ACC112 (cell line): ENCODE measurements around the gene GUCY2C.

Experiments used
- H2AFZ ChIP-seq: fragments of 200-600 bp; sonication (generic); one replicate; pipeline ENCODE4 v1.6.0; 2017; ENCODE audit warnings: antibody characterized with exemption, low read length; ENCODE audit not compliant: unreplicated experiment
- H3K27ac ChIP-seq: fragments of 200-600 bp; sonication (generic); 2 replicates; pipeline ENCODE4 v1.5.1; 2014; ENCODE audit warnings: low read depth, mild to moderate bottlenecking, antibody characterized with exemption, low read length, moderate library complexity
- H3K27me3 ChIP-seq: fragments of 200-600 bp; sonication (generic); 2 replicates; pipeline ENCODE4 v1.6.1; 2014; ENCODE audit warnings: mild to moderate bottlenecking, antibody characterized with exemption, low read length, moderate library complexity, mixed read lengths; ENCODE audit not compliant: insufficient read depth
- H3K36me3 ChIP-seq: fragments of 200-600 bp; sonication (generic); 2 replicates; pipeline ENCODE4 v1.6.1; 2016; ENCODE audit warnings: mild to moderate bottlenecking, antibody characterized with exemption, low read length, moderate library complexity, mixed read lengths; ENCODE audit not compliant: insufficient read depth
- H3K4me1 ChIP-seq: fragments of 200-600 bp; sonication (generic); one replicate; pipeline ENCODE4 v1.6.1; 2016; ENCODE audit warnings: low read length, mixed read lengths; ENCODE audit not compliant: insufficient read depth, unreplicated experiment, control insufficient read depth
- H3K4me3 ChIP-seq: fragments of 200-600 bp; sonication (generic); 2 replicates; pipeline ENCODE4 v1.5.1; 2014; ENCODE audit warnings: mild to moderate bottlenecking, low read depth, low read length
- H3K79me2 ChIP-seq: fragments of 200-600 bp; sonication (generic); one replicate; pipeline ENCODE4 v1.6.0; 2016; ENCODE audit warnings: low read length; ENCODE audit not compliant: control insufficient read depth, unreplicated experiment, insufficient read depth

GUCY2C gene

DNA sequence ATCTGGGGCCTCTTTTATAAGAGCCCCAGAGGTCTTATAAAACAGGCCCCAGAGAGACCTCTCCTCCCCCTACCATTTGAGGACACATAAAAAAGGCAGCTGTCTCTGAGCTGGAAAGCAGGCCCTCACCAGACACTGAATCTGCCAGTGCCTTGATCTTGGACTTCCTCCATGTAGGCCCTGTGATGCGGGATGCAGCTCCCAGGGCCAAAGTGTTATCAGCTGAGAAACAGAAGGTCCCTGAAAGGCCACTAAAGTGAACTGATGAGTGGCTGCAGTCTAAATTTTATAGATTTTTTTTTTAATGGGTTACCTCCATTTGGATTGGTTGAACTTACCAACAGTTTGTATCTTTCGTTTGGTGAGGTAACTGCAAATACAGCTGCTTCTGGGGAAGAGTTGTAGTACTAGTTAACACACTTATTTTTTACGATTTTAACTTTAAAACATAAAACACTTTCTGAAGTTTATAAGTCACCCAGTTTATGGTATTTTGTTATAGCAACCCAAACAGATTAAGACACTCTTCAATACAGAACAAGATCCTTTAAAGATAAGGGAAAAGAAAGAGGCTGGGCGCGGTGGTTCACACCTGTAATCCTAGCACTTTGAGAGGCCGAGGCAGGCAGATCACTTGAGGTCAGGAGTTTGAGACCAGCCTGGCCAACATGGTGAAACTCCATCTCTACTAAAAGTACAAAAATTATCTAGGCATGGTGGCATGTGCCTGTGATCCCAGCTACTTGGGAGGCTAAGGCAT is 5.6 kb upstream of the GUCY2C start:
- Histone ChIP-seq H2AFZ (no peak overlapping the region), H3K79me2 (no peaks in the 10 kb centered on the region), H3K36me3 (no peaks in the 10 kb centered on the region), H3K27me3 (no peaks in the 10 kb centered on the region), H3K27ac (no peak overlapping the region), H3K4me1 (no peaks in the 10 kb centered on the region), H3K4me3 (no peak overlapping the region)

DNA sequence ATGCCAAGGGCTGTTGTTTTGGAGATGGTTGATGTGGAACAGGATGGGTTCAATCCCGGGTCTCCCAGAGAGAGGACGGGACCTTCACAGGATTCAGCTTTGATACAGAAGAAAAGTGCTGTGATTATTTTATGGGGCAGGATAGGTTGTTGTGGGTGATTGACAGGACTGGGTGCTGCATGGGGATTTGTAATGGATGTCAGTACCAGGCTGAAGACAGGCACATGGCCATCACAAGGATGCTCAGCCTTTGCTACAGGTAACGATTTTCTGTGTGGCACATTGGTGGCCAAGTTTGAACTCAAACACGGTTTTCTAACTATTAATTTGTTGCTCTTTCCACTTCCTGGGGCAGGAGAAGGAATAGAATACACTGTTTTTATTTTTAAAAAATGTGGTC is 4.5 kb upstream of the GUCY2C start:
- Histone ChIP-seq H3K27me3 (no peaks in the 10 kb centered on the region), H3K27ac (no peak overlapping the region), H3K36me3 (no peaks in the 10 kb centered on the region), H3K4me1 (no peaks in the 10 kb centered on the region), H3K79me2 (no peaks in the 10 kb centered on the region), H2AFZ (no peak overlapping the region), H3K4me3 (no peak overlapping the region)

DNA sequence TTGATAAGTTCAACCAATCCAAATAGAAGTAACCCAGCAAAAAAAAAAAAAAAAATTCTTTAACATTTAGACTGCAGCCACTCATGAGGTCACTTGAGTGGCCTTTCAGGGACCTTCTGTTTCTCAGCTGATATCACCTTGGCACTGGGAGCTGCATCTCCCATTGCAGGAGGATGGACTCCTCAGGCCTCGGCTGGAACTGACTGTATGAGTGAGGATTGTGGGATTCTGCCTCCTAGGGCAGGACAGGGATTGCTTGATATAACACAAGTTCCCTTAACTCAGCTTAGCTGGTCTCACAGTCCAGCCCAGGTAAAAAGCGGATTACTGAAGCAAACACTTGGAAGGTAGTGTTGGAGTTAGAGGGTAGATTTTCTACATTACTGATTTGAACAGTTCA is 3.5 kb upstream of the GUCY2C start:
- Histone ChIP-seq H3K27ac (no peak overlapping the region), H3K36me3 (no peaks in the 10 kb centered on the region), H2AFZ (no peak overlapping the region)

DNA sequence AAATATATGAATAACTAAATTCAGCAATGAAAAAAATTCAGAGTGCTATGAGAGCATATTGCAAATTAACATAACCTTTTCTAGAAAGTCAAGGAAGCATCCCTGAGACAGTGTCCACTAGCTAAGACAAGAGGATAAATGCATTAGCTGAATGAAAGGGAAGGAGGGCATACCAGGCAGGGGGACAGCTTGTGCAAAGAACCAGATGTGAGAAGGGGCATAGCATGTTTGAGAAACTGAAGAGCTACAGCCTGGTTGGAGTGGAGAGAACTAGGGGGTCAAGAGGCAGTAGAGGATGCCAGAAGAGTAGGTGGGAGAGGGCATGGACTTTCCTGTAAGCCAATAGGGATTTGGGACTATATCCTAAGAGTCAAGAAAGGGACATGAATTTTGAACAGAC is 2.2 kb upstream of the GUCY2C start:
- H3K27me3 ChIP-seq = peaks cover 10% of the 10 kb centered on the region
- H3K27ac ChIP-seq = no peak overlapping the region
- no peaks in the 10 kb centered on the region for H3K4me1 ChIP-seq
- H2AFZ ChIP-seq = no peak overlapping the region
- H3K4me3 ChIP-seq = no peak overlapping the region
- no peaks in the 10 kb centered on the region for H3K36me3 ChIP-seq
- no peaks in the 10 kb centered on the region for H3K79me2 ChIP-seq

More for the DNA sequence above, 3.5 kb upstream of the GUCY2C start:
- no peaks in the 10 kb centered on the region for H3K79me2 ChIP-seq
- no peaks in the 10 kb centered on the region for H3K4me1 ChIP-seq
- H3K27me3 ChIP-seq = no peaks in the 10 kb centered on the region
- H3K4me3 ChIP-seq = no peak overlapping the region

DNA sequence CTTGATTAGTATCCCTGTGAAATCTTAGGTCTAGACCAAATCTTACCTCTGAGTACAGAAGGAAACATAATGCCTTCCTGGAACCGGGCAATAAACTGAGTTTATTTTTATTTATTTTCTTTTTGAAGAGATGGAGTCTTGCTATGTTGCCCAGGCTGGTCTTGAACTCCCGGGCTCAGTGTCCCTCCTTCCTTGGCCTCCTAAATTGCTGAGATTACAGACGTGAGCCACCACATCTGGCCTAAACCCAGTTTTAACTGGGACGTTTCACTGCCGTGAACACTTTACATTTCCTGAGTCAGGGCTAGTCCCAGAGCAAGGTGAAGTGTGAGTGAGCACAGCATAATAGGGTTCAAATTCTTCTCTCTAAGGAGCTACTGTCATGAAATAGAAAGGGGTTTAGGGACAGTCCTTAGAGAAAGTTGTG is 671 bp downstream of the GUCY2C start:
- Histone ChIP-seq H3K36me3 (no peaks in the 10 kb centered on the region), H3K27ac (no peak overlapping the region), H3K4me1 (no peaks in the 10 kb centered on the region), H3K79me2 (no peaks in the 10 kb centered on the region), H3K27me3 (peaks cover 17% of the 10 kb centered on the region), H3K4me3 (no peak overlapping the region), H2AFZ (no peak overlapping the region)

DNA sequence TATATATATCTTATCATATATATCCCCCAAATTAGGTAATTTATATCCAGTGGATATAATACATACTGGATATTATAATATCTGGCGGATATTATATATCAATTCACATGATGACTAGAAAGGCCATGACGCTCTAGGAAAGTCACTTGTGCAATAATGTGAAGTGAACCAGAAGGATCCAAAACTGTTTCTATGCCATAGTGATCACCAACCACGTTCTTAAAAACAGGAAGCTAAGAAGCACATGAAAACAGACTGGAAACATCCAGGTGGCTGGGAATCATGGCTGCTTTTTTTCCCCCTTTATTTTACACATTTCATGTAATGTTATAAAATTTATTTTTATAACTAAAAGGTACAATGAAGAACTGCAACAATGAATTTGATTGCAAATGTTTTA is 1.4 kb downstream of the GUCY2C start:
- no peaks in the 10 kb centered on the region for H3K79me2 ChIP-seq
- H3K27ac ChIP-seq = no peak overlapping the region
- H3K4me1 ChIP-seq = no peaks in the 10 kb centered on the region
- H2AFZ ChIP-seq = no peak overlapping the region
- H3K36me3 ChIP-seq = no peaks in the 10 kb centered on the region
- H3K4me3 ChIP-seq = no peak overlapping the region
- H3K27me3 ChIP-seq = peaks cover 17% of the 10 kb centered on the region

DNA sequence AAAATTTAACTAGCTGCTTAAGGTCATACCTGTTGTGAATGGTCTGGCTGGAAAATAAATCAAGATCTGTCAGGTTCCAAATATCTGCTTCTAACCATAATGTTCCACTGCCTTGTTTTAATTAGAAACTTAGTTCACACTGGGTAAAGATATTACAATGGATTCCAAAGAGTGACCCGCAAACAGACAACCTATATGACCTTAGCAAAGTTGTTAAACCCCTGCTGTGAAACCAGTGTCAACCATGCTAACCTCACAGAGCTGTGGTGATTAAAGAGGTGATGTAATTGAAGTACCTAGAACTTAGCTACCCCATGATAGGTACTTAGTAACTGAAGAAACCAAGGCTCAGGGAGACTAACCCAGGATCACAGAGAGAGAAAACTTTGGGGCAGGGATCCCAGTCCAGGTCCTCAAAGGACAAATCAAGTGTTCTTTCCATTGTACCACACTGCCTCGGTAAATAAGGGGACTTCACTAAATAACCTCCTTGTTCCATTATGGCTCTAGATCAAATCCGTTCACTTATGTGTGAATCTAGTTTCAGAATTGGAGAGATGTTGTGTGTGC is 2.2 kb downstream of the GUCY2C start:
- peaks cover 17% of the 10 kb centered on the region for H3K27me3 ChIP-seq
- no peak overlapping the region for H2AFZ ChIP-seq
- no peak overlapping the region for H3K27ac ChIP-seq
- H3K79me2 ChIP-seq = no peaks in the 10 kb centered on the region
- H3K4me3 ChIP-seq = no peak overlapping the region
- no peaks in the 10 kb centered on the region for H3K36me3 ChIP-seq
- no peaks in the 10 kb centered on the region for H3K4me1 ChIP-seq

DNA sequence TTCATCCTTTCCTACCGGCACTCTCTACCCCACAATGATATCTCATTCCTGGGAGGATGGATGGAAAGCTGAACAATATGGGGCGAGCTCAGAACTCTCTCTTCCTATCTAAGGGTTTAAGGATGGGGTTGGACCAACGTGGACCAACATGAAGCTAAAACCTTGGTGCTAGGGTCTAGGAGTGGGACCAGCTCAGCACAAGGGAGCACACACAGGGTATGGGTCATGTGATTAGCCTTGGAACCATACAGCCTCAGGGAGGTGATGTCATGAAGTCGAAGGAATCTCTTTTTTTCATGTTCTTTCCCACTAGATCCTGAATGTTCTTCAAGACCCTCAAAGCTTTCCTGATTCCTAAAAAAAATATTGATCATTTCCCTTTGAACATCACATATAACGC is 3.3 kb downstream of the GUCY2C start:
- H3K27me3 ChIP-seq = peaks cover 17% of the 10 kb centered on the region
- no peaks in the 10 kb centered on the region for H3K4me1 ChIP-seq
- H3K79me2 ChIP-seq = no peaks in the 10 kb centered on the region
- no peak overlapping the region for H3K27ac ChIP-seq
- H2AFZ ChIP-seq = no peak overlapping the region
- no peaks in the 10 kb centered on the region for H3K36me3 ChIP-seq
- no peak overlapping the region for H3K4me3 ChIP-seq

DNA sequence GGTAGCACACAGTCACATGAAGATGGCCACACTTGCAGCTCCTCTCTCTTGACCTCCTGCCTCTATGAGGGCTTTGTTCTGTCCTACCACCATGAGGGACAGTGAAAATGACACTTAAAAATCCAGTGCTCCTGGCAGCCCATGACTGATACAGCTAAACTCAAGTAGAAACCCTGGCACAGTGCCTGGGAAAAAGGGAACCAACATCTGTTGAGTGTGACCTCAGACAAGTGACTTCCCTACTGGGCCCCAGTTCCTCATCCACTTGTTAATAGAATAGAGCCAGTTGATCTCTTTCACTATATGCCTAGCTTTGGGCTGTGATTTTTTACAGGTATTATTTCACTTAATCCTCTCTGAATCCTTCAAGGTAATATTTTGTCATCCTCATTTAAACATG is 4.8 kb downstream of the GUCY2C start:
- no peaks in the 10 kb centered on the region for H3K36me3 ChIP-seq
- no peaks in the 10 kb centered on the region for H3K79me2 ChIP-seq
- no peak overlapping the region for H2AFZ ChIP-seq
- H3K4me3 ChIP-seq = no peak overlapping the region
- no peaks in the 10 kb centered on the region for H3K4me1 ChIP-seq
- H3K27ac ChIP-seq = no peak overlapping the region
- peaks cover 17% of the 10 kb centered on the region for H3K27me3 ChIP-seq

DNA sequence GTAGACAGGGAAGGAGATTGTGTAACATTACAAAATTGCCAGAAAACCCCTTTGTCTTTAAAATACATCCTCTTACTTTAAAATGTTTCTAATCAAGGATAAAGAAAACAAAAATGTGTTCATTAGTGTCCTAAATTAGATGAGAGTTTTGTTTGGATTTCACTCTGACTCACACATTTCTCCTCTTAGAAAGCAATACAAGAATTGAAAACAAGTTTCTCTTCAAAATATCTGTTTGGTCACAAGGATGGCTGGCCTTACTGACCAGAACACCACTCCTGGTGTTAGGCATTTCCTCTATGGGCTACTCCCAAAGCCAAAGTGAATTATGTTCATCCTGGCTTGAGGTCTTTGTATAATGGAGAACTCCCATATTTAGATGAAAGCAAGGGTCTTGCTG is 6.4 kb downstream of the GUCY2C start:
- Histone ChIP-seq H3K79me2 (no peaks in the 10 kb centered on the region), H3K4me3 (no peak overlapping the region), H2AFZ (no peak overlapping the region), H3K4me1 (no peaks in the 10 kb centered on the region), H3K27ac (no peak overlapping the region), H3K36me3 (no peaks in the 10 kb centered on the region), H3K27me3 (peaks cover 21% of the 10 kb centered on the region)

DNA sequence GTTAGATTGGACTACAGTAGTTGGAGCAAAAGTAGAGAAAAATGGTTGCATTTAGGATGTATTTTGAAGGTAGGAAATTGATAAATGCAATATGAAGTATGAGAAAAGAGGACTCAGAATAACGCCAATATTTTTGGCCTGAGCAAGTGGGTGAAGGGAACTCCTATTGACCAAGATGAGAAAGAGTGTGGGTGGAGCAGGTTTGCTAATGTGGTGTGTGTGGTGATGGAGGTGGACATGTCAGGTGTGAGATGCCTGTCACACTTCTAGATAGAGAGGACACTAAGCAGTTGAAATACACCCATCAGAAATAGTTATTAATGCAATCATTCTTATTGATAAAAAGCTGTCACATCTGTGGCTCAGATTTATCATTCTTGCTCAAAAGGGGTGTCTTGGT is 7.3 kb downstream of the GUCY2C start:
- Histone ChIP-seq H3K4me3 (no peak overlapping the region), H2AFZ (no peak overlapping the region), H3K36me3 (no peaks in the 10 kb centered on the region), H3K4me1 (no peaks in the 10 kb centered on the region), H3K27ac (no peak overlapping the region), H3K27me3 (peaks cover 23% of the 10 kb centered on the region), H3K79me2 (no peaks in the 10 kb centered on the region)
